DOHH2 (cell line): ENCODE results near the gene FRYL.
"Not testable (repeated sequence)": the region's sequence is repeated elsewhere in the genome, so short reads cannot be mapped to it uniquely, and the experiment has no call there.

Source experiments
- H3F3A ChIP-seq: fragments of 200-600 bp; sonication (generic), shearing (Covaris generic); 2 replicates; pipeline ENCODE4 v1.6.0; 2016; ENCODE audit warnings: antibody characterized with exemption, mild to moderate bottlenecking; ENCODE audit not compliant: control insufficient read depth, insufficient read depth
- H3K27ac ChIP-seq: fragments of 200-600 bp; sonication (generic); 2 replicates; pipeline ENCODE4 v1.5.1; 2014; ENCODE audit warnings: low read depth, mild to moderate bottlenecking, low read length, moderate library complexity
- H3K27me3 ChIP-seq: fragments of 200-600 bp; sonication (generic); 2 replicates; pipeline ENCODE4 v1.6.1; 2014; ENCODE audit warnings: mild to moderate bottlenecking, low read length, mixed read lengths; ENCODE audit not compliant: control insufficient read depth
- H3K36me3 ChIP-seq: fragments of 200-600 bp; sonication (generic); 2 replicates; pipeline ENCODE4 v1.6.1; 2014; ENCODE audit warnings: mild to moderate bottlenecking, low read length, moderate library complexity, mixed read lengths; ENCODE audit not compliant: control insufficient read depth
- H3K4me1 ChIP-seq: fragments of 200-600 bp; sonication (generic); 2 replicates; pipeline ENCODE4 v1.6.1; 2014; ENCODE audit warnings: mild to moderate bottlenecking, low read length, mixed read lengths; ENCODE audit not compliant: control insufficient read depth
- H3K4me2 ChIP-seq: fragments of 200-600 bp; sonication (generic); 2 replicates; pipeline ENCODE4 v1.6.0; 2014; ENCODE audit warnings: mild to moderate bottlenecking, low read length, moderate library complexity
- H3K4me3 ChIP-seq: fragments of 200-600 bp; sonication (generic); 2 replicates; pipeline ENCODE4 v1.5.1; 2014; ENCODE audit warnings: mild to moderate bottlenecking, low read length, mixed read lengths
- H3K79me2 ChIP-seq: fragments of 200-600 bp; sonication (generic); 2 replicates; pipeline ENCODE4 v1.6.1; 2014; ENCODE audit warnings: mild to moderate bottlenecking, low read length, mixed read lengths; ENCODE audit not compliant: control insufficient read depth
- H3K9me2 ChIP-seq: fragments of 200-600 bp; sonication (generic); replicated peaks from 2 replicates; pipeline ENCODE4 v1.6.1; 2014; ENCODE audit warnings: mild to moderate bottlenecking, low read length, mixed read lengths; ENCODE audit not compliant: control insufficient read depth
- H3K9me3 ChIP-seq: fragments of 200-600 bp; sonication (generic); 2 replicates; pipeline ENCODE4 v1.6.1; 2014; ENCODE audit warnings: antibody characterized with exemption, low read length, mixed read lengths; ENCODE audit not compliant: control insufficient read depth, insufficient read depth
- H4K20me1 ChIP-seq: fragments of 200-600 bp; sonication (generic); 2 replicates; pipeline ENCODE4 v1.6.0; 2014; ENCODE audit warnings: low read depth, mild to moderate bottlenecking, antibody characterized with exemption, low read length, moderate library complexity; ENCODE audit not compliant: control insufficient read depth, insufficient read depth
- CTCF ChIP-seq: fragments of 200-600 bp; sonication (generic); IDR thresholded peaks from one replicate; pipeline ENCODE4 v1.5.1; 2014; ENCODE audit warnings: antibody characterized with exemption, mild to moderate bottlenecking, low read depth, low read length; ENCODE audit not compliant: poor library complexity, severe bottlenecking
- EZH2phosphoT487 ChIP-seq: fragments of 200-600 bp; sonication (generic); IDR thresholded peaks from 2 replicates; pipeline ENCODE4 v1.6.1; 2017; ENCODE audit warnings: borderline replicate concordance, mild to moderate bottlenecking, antibody characterized with exemption, low read length, moderate library complexity, mixed read lengths

The FRYL gene

GRCh38 chr4:48762408-48762807, 17.7 kb downstream of the FRYL start:
- Histone ChIP-seq H3K4me2 (no peak overlapping the region), H3K9me3 (peaks cover 2% of the 10 kb centered on the region; the same call in 1 of the 2 replicates), H3K9me2 (no peaks in the 10 kb centered on the region), H3K36me3 (peaks cover 5% of the 10 kb centered on the region), H3K27ac (no peak overlapping the region), H3F3A (no peaks in the 10 kb centered on the region), H3K79me2 (peaks cover 88% of the 10 kb centered on the region), H3K4me1 (no peaks in the 10 kb centered on the region), H3K4me3 (no peak overlapping the region), H3K27me3 (no peaks in the 10 kb centered on the region), H4K20me1 (no peaks in the 10 kb centered on the region)
- TF ChIP-seq CTCF (no peak), EZH2phosphoT487 (no peak)

- Histone ChIP-seq H4K20me1 (no peaks in the 10 kb centered on the region; the same call in 1 of the 2 replicates), H3F3A (no peaks in the 10 kb centered on the region), H3K36me3 (peaks cover 4% of the 10 kb centered on the region), H3K27ac (no peak overlapping the region), H3K4me2 (no peak overlapping the region), H3K9me2 (no peaks in the 10 kb centered on the region), H3K4me1 (no peaks in the 10 kb centered on the region), H3K9me3 (no peaks in the 10 kb centered on the region), H3K4me3 (no peak overlapping the region), H3K27me3 (no peaks in the 10 kb centered on the region), H3K79me2 (peaks cover 86% of the 10 kb centered on the region)
- no peak for TF ChIP-seq CTCF
- TF ChIP-seq EZH2phosphoT487: no peak
These were observed 18.8 kb downstream of the FRYL start for GRCh38 chr4:48761286-48761685.

- not testable (repeated sequence) for H3K4me1 ChIP-seq, H3K9me3 ChIP-seq, H3K4me2 ChIP-seq, H3F3A ChIP-seq, H3K9me2 ChIP-seq, H3K36me3 ChIP-seq, H4K20me1 ChIP-seq, H3K27ac ChIP-seq, H3K27me3 ChIP-seq, H3K4me3 ChIP-seq
- peaks cover 86% of the 10 kb centered on the region for H3K79me2 ChIP-seq
These were observed 21.4 kb downstream of the FRYL start for GRCh38 chr4:48758703-48759102.

DNA sequence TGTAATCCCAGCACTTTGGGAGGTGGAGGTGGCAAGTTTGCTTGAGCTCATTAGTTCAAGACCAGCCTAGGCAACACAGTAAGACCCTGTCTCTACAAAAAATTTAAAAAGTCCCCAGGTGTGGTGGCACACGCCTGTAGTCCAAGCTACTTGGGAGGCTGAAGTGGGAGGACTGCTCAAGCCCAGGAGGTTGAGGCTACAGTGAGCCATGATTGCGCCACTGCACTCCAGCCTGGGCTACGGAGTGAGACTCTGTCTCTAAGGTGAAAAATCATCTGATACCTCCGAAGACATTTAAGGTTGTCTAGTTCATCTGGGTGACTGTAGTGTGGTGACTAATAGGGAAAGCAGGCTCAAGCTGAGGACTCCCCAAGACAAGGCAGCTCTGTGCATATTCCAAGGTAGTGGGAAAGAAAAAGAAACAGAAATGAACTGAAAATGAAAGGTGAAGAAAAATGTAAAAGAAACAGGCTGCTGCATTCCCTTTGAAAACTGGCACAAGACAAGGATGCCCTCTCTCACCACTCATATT, 23.3 kb downstream of the FRYL start:
- H4K20me1 ChIP-seq: peaks cover 3% of the 10 kb centered on the region; the same call in 1 of the 2 replicates
- no peak overlapping the region for H3K27ac ChIP-seq
- H3K9me2 ChIP-seq: no peaks in the 10 kb centered on the region
- H3K79me2 ChIP-seq: peaks cover 86% of the 10 kb centered on the region
- no peaks in the 10 kb centered on the region for H3K36me3 ChIP-seq
- H3K4me3 ChIP-seq: no peak overlapping the region
- TF ChIP-seq EZH2phosphoT487 (no peak), CTCF (no peak)
- H3K27me3 ChIP-seq: no peaks in the 10 kb centered on the region
- no peaks in the 10 kb centered on the region for H3K4me1 ChIP-seq
- H3F3A ChIP-seq: no peaks in the 10 kb centered on the region
- no peak overlapping the region for H3K4me2 ChIP-seq
- H3K9me3 ChIP-seq: no peaks in the 10 kb centered on the region
